ENCODE measurements around the gene GAS7. TPM values are rescaled to one million over a fixed set of nuclear protein-coding genes. Genes with fewer than 3 reads are reported as not detected.

GAS7 gene
- polyA plus RNA-seq, 1 donor (not counting 4 experiments of a cell fraction or from before 2014, with no cell fraction given), result 0.10 TPM

- H3K9me1 ChIP-seq (ENCODE audit: control insufficient read depth, extremely low read depth, insufficient read depth, low read length), result no peaks in the 10 kb centered on the region
- no peak overlapping the region for H3K4me3 ChIP-seq (ENCODE audit: control insufficient read depth in 2 of 3, extremely low read depth in 1 of 3, insufficient read depth in 2 of 3, low read depth in 1 of 3, low read length in 3 of 3)
- H3K9me3 ChIP-seq (ENCODE audit: control insufficient read depth, low read depth, low read length), result no peaks in the 10 kb centered on the region
- FAIRE-seq (no peak), DNase-seq (ENCODE audit: low read depth, low spot score) (no peak)
- no peak overlapping the region for H2AFZ ChIP-seq (ENCODE audit: control insufficient read depth, low read length)
- dilution Hi-C loops (cut with MboI; ENCODE audit: extremely low pct_ligation_motif_present, low sequenced_read_pairs), result no loop called here
- H3K79me2 ChIP-seq (ENCODE audit: control insufficient read depth, insufficient read depth, low read length), result no peaks in the 10 kb centered on the region
- H3K27ac ChIP-seq (ENCODE audit: control insufficient read depth, insufficient read depth, low read length), result no peak overlapping the region
- H4K20me1 ChIP-seq (ENCODE audit: control insufficient read depth, extremely low read depth, insufficient read depth, low read length), result no peaks in the 10 kb centered on the region
- no peak for TF ChIP-seq CTCF (optimal IDR thresholded peaks at IDR 0.05 in 1 of 3, IDR thresholded peaks at IDR 0.05 in 1 of 3, conservative IDR thresholded peaks at IDR 0.05 in 1 of 3; ENCODE audit: extremely low read depth in 1 of 3, insufficient read depth in 2 of 3, low read length in 3 of 3)
- TF ChIP-seq EZH2 (IDR thresholded peaks at IDR 0.05; ENCODE audit: low read length), result no peak
- H3K9ac ChIP-seq (ENCODE audit: control insufficient read depth, extremely low read depth, insufficient read depth, low read length), result no peak overlapping the region
- H3K4me2 ChIP-seq (ENCODE audit: control insufficient read depth, extremely low read depth, insufficient read depth, low read depth, low read length), result no peak overlapping the region
- H3K36me3 ChIP-seq (ENCODE audit: control insufficient read depth in 2 of 2, extremely low read depth in 1 of 2, insufficient read depth in 2 of 2, low read length in 2 of 2), result no peaks in the 10 kb centered on the region
- no peaks in the 10 kb centered on the region for H3K4me1 ChIP-seq (ENCODE audit: control insufficient read depth, extremely low read depth, insufficient read depth, low read length)
- no peaks in the 10 kb centered on the region for H3K27me3 ChIP-seq (ENCODE audit: control insufficient read depth, extremely low read depth, insufficient read depth, low read length)
Measured at GRCh38 chr17:10126616-10127501, 71.5 kb downstream of the GAS7 start.

GRCh38 chr17:10126276-10126615 lies 72.2 kb downstream of the GAS7 start:
- Histone ChIP-seq H4K20me1 (ENCODE audit: control insufficient read depth, extremely low read depth, insufficient read depth, low read length) (no peaks in the 10 kb centered on the region), H3K4me1 (ENCODE audit: control insufficient read depth, extremely low read depth, insufficient read depth, low read length) (no peaks in the 10 kb centered on the region), H3K9ac (ENCODE audit: control insufficient read depth, extremely low read depth, insufficient read depth, low read length) (no peak overlapping the region), H2AFZ (ENCODE audit: control insufficient read depth, low read length) (no peak overlapping the region), H3K27ac (ENCODE audit: control insufficient read depth, insufficient read depth, low read length) (no peak overlapping the region), H3K4me2 (ENCODE audit: control insufficient read depth, extremely low read depth, insufficient read depth, low read depth, low read length) (no peak overlapping the region), H3K36me3 (ENCODE audit: control insufficient read depth in 2 of 2, extremely low read depth in 1 of 2, insufficient read depth in 2 of 2, low read length in 2 of 2) (no peaks in the 10 kb centered on the region), H3K79me2 (ENCODE audit: control insufficient read depth, insufficient read depth, low read length) (no peaks in the 10 kb centered on the region), H3K4me3 (ENCODE audit: control insufficient read depth in 2 of 3, extremely low read depth in 1 of 3, insufficient read depth in 2 of 3, low read depth in 1 of 3, low read length in 3 of 3) (no peak overlapping the region), H3K9me3 (ENCODE audit: control insufficient read depth, low read depth, low read length) (no peaks in the 10 kb centered on the region), H3K27me3 (ENCODE audit: control insufficient read depth, extremely low read depth, insufficient read depth, low read length) (no peaks in the 10 kb centered on the region), H3K9me1 (ENCODE audit: control insufficient read depth, extremely low read depth, insufficient read depth, low read length) (no peaks in the 10 kb centered on the region)
- no peak for FAIRE-seq
- no peak for TF ChIP-seq CTCF (optimal IDR thresholded peaks at IDR 0.05 in 1 of 3, IDR thresholded peaks at IDR 0.05 in 1 of 3, conservative IDR thresholded peaks at IDR 0.05 in 1 of 3; ENCODE audit: extremely low read depth in 1 of 3, insufficient read depth in 2 of 3, low read length in 3 of 3)
- no peak for TF ChIP-seq EZH2 (IDR thresholded peaks at IDR 0.05; ENCODE audit: low read length)
- dilution Hi-C loops (cut with MboI; ENCODE audit: extremely low pct_ligation_motif_present, low sequenced_read_pairs), result no loop called here
- DNase-seq (ENCODE audit: low read depth, low spot score), result no peak

Measured in keratinocyte (primary cell).